ENCODE results near the gene NEGR1. TPM values are rescaled to one million over a fixed set of nuclear protein-coding genes. Genes with fewer than 3 reads are reported as not detected.

Gene NEGR1
- total RNA-seq (10 to 100 TPM in 2 of 7 donors, 1 to 10 TPM in 5; 6.2 to 14.2 (median 9.1) TPM), polyA plus RNA-seq (10 to 100 TPM in 1 of 2 donors, 1 to 10 TPM in 1; 4.7 to 15.1 TPM)
- long read RNA-seq, donor 1, partial matches to known transcripts: 1 of 1 reads
- long read RNA-seq, donor 1, other reads (novel, unspliced or antisense): 0 of 1 reads
- long read RNA-seq, donor 2: 0 reads
- long read RNA-seq, donor 3, partial matches to known transcripts: 7 of 9 reads
- long read RNA-seq, donor 3, other reads (novel, unspliced or antisense): 2 of 9 reads

- Histone ChIP-seq H3K9me3 (no peaks in the 10 kb centered on the region), H3K4me1 (ENCODE audit: insufficient read depth) (peaks cover 5% of the 10 kb centered on the region), H3K27me3 (no peaks in the 10 kb centered on the region), H3K36me3 (no peaks in the 10 kb centered on the region), H3K4me3 (peak within 1 kb of the TSS; percentile 71), H3K27ac (peak within 1 kb of the TSS; percentile 70 to 94)
- DNase-seq: peak; percentile 81 to 90 (median 86)
- TF ChIP-seq, protein P1, sequence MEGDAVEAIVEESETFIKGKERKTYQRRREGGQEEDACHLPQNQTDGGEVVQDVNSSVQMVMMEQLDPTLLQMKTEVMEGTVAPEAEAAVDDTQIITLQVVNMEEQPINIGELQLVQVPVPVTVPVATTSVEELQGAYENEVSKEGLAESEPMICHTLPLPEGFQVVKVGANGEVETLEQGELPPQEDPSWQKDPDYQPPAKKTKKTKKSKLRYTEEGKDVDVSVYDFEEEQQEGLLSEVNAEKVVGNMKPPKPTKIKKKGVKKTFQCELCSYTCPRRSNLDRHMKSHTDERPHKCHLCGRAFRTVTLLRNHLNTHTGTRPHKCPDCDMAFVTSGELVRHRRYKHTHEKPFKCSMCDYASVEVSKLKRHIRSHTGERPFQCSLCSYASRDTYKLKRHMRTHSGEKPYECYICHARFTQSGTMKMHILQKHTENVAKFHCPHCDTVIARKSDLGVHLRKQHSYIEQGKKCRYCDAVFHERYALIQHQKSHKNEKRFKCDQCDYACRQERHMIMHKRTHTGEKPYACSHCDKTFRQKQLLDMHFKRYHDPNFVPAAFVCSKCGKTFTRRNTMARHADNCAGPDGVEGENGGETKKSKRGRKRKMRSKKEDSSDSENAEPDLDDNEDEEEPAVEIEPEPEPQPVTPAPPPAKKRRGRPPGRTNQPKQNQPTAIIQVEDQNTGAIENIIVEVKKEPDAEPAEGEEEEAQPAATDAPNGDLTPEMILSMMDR (IDR thresholded peaks at IDR 0.05): no peak
- peak; percentile 51 for TF ChIP-seq POLR2A (IDR thresholded peaks at IDR 0.05)
- TF ChIP-seq EP300 (IDR thresholded peaks at IDR 0.05): no peak
- intact Hi-C loops (cut with DNase I): no loop called here
- WGBS, 3 donors: 0 to 1% (median 0%) methylated on average over 48 to 54 of the region's 54 CpGs
Observed at GRCh38 chr1:72282271-72283021, at the start of gene NEGR1. NEGR1 (minus strand) TSS chr1:72282539.

- no peaks in the 10 kb centered on the region for H3K4me1 ChIP-seq (ENCODE audit: insufficient read depth)
- no peaks in the 10 kb centered on the region for H3K27me3 ChIP-seq
- 22% methylated on average over 2 of the region's 2 CpGs; no CpG with 5 or more reads in 2 of the 3 donors for WGBS, 3 donors
- intact Hi-C loops (cut with DNase I): no loop called here
- no peaks in the 10 kb centered on the region for H3K36me3 ChIP-seq
- no peak for TF ChIP-seq EP300 (IDR thresholded peaks at IDR 0.05)
- TF ChIP-seq POLR2A (IDR thresholded peaks at IDR 0.05): no peak
- TF ChIP-seq, protein P1 (IDR thresholded peaks at IDR 0.05): no peak
- no peak overlapping the region for H3K4me3 ChIP-seq
- H3K27ac ChIP-seq: no peak overlapping the region
- DNase-seq: no peak
- H3K9me3 ChIP-seq: no peaks in the 10 kb centered on the region
Observed at GRCh38 chr1:72326494-72326893, 44.2 kb upstream of the NEGR1 start.

DNA sequence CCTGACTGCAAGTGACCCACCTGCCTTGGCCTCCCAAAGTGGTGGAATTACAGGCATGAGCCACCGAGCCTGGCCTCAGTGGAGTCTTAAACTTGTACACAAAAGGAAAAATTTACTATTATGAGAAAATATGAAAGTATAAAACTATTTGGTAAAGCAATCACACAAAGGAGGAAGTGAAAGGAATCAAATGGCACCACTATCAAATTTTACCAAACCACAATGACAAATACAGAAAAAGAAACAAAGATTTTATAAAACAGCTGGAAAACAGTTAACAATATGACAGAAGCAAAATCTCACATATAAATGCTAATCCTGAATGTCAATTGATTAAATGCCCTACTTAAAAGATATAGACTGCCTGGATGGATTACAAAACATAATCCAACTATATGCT, 42.1 kb upstream of the NEGR1 start:
- DNase-seq: no peak
- TF ChIP-seq, protein P1 (IDR thresholded peaks at IDR 0.05): no peak
- TF ChIP-seq POLR2A (IDR thresholded peaks at IDR 0.05): no peak
- no peak for TF ChIP-seq EP300 (IDR thresholded peaks at IDR 0.05)
- Histone ChIP-seq H3K9me3 (no peaks in the 10 kb centered on the region), H3K36me3 (no peaks in the 10 kb centered on the region), H3K27ac (no peak overlapping the region), H3K27me3 (no peaks in the 10 kb centered on the region), H3K4me3 (no peak overlapping the region), H3K4me1 (ENCODE audit: insufficient read depth) (no peaks in the 10 kb centered on the region)
- 82% methylated on average over 1 of the region's 1 CpG; no CpG with 5 or more reads in 2 of the 3 donors for WGBS, 3 donors
- intact Hi-C loops (cut with DNase I): no loop called here

DNA sequence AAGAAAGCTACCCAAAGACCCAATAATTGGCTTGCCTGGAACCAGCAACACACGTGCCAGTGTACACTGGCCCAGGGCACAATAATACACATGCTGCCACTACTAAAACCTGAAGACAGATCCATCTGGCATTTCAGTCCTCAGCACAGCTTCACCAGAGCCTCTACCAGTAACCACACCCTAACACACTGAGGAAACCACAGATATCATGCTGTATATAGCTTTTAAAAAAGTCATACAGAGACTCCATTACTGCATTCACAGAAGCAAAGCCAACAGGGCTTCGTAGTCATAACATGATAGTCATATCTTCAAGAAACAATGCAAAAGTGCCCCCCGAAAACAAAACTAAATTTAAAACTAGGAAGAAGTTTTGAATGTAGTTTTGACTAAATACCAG, 40.6 kb upstream of the NEGR1 start:
- H3K4me3 ChIP-seq: no peak overlapping the region
- H3K4me1 ChIP-seq (ENCODE audit: insufficient read depth): no peaks in the 10 kb centered on the region
- H3K9me3 ChIP-seq: no peaks in the 10 kb centered on the region
- TF ChIP-seq POLR2A (IDR thresholded peaks at IDR 0.05) (no peak), EP300 (IDR thresholded peaks at IDR 0.05) (no peak)
- TF ChIP-seq, protein P1 (IDR thresholded peaks at IDR 0.05): no peak
- WGBS, 3 donors: 31% methylated on average over 3 of the region's 3 CpGs; no CpG with 5 or more reads in 2 of the 3 donors
- H3K27me3 ChIP-seq: no peaks in the 10 kb centered on the region
- intact Hi-C loops (cut with DNase I): no loop called here
- no peak for DNase-seq
- no peak overlapping the region for H3K27ac ChIP-seq
- no peaks in the 10 kb centered on the region for H3K36me3 ChIP-seq

All from ovary (tissue), 10 donors.